SK-N-SH treated with all-trans-retinoic acid at 6 μM for 48 hours (cell line): ENCODE data around the gene HAAO.

ENCODE experiments used
- ATAC-seq: fragments of 200-7000 bp; cut with Tn5 transposase; 3 replicates; pipeline ENCODE4 v1.9.1; 2020; ENCODE audit warnings: mild to moderate bottlenecking, moderate library complexity
- ARNTL ChIP-seq: fragments of 450-650 bp; formaldehyde crosslinking; IDR thresholded peaks from 2 replicates; pipeline ENCODE4 v1.5.0; 2020; ENCODE audit warnings: low read depth, mild to moderate bottlenecking, moderate library complexity, borderline replicate concordance
- BACH2 ChIP-seq: fragments of 250-450 bp; sonication (Bioruptor Pico); IDR thresholded peaks from 2 replicates; pipeline ENCODE4 v1.9.0; 2021; ENCODE audit warnings: mild to moderate bottlenecking, borderline replicate concordance
- CSDC2 ChIP-seq: fragments of 250-450 bp; sonication (Bioruptor Pico); IDR thresholded peaks from 2 replicates; pipeline ENCODE4 v1.5.0; 2020; ENCODE audit warnings: mild to moderate bottlenecking, moderate library complexity
- ESRRG ChIP-seq: fragments of 250-450 bp; sonication (Bioruptor Pico); IDR thresholded peaks from 2 replicates; pipeline ENCODE4 v1.6.1; 2021; ENCODE audit warnings: mild to moderate bottlenecking
- GLIS3 ChIP-seq: fragments of 250-450 bp; sonication (Bioruptor Pico); IDR thresholded peaks from 2 replicates; pipeline ENCODE4 v1.5.0; 2020; ENCODE audit warnings: mild to moderate bottlenecking, moderate library complexity
- ISL1 ChIP-seq: fragments of 250-450 bp; sonication (Bioruptor Pico); IDR thresholded peaks from 2 replicates; pipeline ENCODE4 v2.1.2; 2022; ENCODE audit warnings: mild to moderate bottlenecking, moderate library complexity
- OSR1 ChIP-seq: fragments of 250-450 bp; sonication (Bioruptor Pico); IDR thresholded peaks from 2 replicates; pipeline ENCODE4 v1.8.0; 2022; ENCODE audit warnings: moderate library complexity, mild to moderate bottlenecking, inconsistent platforms
- PATZ1 ChIP-seq: fragments of 250-450 bp; sonication (Bioruptor Pico); IDR thresholded peaks from 2 replicates; pipeline ENCODE4 v1.8.0; 2020; ENCODE audit warnings: mild to moderate bottlenecking, moderate library complexity, borderline replicate concordance
- POU6F1 ChIP-seq: fragments of 250-450 bp; sonication (Bioruptor Pico); IDR thresholded peaks from 2 replicates; pipeline ENCODE4 v1.8.0; 2021; ENCODE audit warnings: low read depth, mild to moderate bottlenecking, moderate library complexity, borderline replicate concordance
- PPARA ChIP-seq: fragments of 250-450 bp; sonication (Bioruptor Pico); IDR thresholded peaks from 2 replicates; pipeline ENCODE4 v1.5.0; 2020; ENCODE audit warnings: mild to moderate bottlenecking, borderline replicate concordance
- RARB ChIP-seq: fragments of 250-450 bp; sonication (Bioruptor Pico); IDR thresholded peaks from 2 replicates; pipeline ENCODE4 v1.8.0; 2021; ENCODE audit warnings: mild to moderate bottlenecking, moderate library complexity
- SNAI2 ChIP-seq: fragments of 250-450 bp; sonication (Bioruptor Pico); IDR thresholded peaks from 2 replicates; pipeline ENCODE4 v1.5.0; 2020; ENCODE audit warnings: mild to moderate bottlenecking, moderate library complexity
- TCF4 ChIP-seq: fragments of 250-450 bp; sonication (Bioruptor Pico); IDR thresholded peaks from 2 replicates; pipeline ENCODE4 v1.8.0; 2021; ENCODE audit warnings: mild to moderate bottlenecking, moderate library complexity, borderline replicate concordance
- TOX ChIP-seq: fragments of 250-450 bp; sonication (Bioruptor Pico); IDR thresholded peaks from 2 replicates; pipeline ENCODE4 v1.8.0; 2021; ENCODE audit warnings: mild to moderate bottlenecking, moderate library complexity, borderline replicate concordance
- ZC3H10 ChIP-seq: fragments of 250-450 bp; sonication (Bioruptor Pico); IDR thresholded peaks from 2 replicates; pipeline ENCODE4 v1.5.1; 2021; ENCODE audit warnings: mild to moderate bottlenecking, moderate library complexity
- ZFP3 ChIP-seq: fragments of 250-450 bp; sonication (Bioruptor Pico); IDR thresholded peaks from 2 replicates; pipeline ENCODE4 v1.5.0; 2020; ENCODE audit warnings: mild to moderate bottlenecking, moderate library complexity
- ZFP30 ChIP-seq: fragments of 450-650 bp; formaldehyde crosslinking; IDR thresholded peaks from 2 replicates; pipeline ENCODE4 v1.5.0; 2022; ENCODE audit warnings: mild to moderate bottlenecking, moderate library complexity
- ZNF565 ChIP-seq: fragments of 450-650 bp; formaldehyde crosslinking; conservative IDR thresholded peaks from 2 replicates; pipeline ENCODE4 v1.5.0; 2020; ENCODE audit warnings: low read depth, mild to moderate bottlenecking, moderate library complexity
- ZNF70 ChIP-seq: fragments of 450-650 bp; formaldehyde crosslinking; IDR thresholded peaks from 2 replicates; pipeline ENCODE4 v1.5.0; 2020; ENCODE audit warnings: mild to moderate bottlenecking, moderate library complexity
- TF ChIP-seq, protein P1 (sequence below): fragments of 250-450 bp; sonication (Bioruptor Pico); IDR thresholded peaks from 2 replicates; pipeline ENCODE4 v1.5.1; 2020; ENCODE audit warnings: low read depth, mild to moderate bottlenecking, moderate library complexity

The HAAO gene

DNA sequence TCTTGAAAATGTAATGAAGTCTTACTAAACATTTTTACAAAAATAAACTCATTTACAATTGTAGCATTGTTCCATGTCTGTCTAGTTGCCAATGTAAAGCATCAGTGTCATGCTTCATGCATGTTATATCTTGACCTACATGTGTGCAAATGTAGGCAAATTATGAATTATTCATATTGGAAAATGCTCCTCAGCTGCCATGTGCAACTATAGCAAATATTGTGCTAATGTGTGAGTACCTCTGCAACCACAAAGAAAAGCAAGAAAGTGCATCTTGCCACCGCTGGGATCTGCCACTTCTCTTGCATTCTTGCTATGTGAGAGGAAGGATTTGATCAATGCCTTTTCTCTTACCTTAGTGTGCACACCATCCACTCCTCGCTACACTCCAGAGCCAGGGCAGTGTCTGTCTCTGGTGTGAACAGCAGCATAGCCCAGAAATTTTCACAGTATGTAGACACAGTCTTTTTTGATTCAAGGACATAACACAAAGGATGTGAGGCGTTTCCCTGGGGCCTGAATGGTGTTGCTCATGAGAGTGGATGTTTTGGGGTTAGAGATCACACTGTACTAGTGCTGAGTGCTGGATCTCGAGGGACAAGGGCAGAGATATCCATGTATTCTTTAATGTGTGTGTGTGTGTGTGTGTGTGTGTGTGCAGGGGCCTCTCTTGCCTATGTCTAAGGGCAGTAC lies 47.6 kb upstream of the HAAO start:
- TF ChIP-seq ESRRG (no peak), POU6F1 (CRISPR knock-in tag) (no peak)
- TF ChIP-seq, protein P1, sequence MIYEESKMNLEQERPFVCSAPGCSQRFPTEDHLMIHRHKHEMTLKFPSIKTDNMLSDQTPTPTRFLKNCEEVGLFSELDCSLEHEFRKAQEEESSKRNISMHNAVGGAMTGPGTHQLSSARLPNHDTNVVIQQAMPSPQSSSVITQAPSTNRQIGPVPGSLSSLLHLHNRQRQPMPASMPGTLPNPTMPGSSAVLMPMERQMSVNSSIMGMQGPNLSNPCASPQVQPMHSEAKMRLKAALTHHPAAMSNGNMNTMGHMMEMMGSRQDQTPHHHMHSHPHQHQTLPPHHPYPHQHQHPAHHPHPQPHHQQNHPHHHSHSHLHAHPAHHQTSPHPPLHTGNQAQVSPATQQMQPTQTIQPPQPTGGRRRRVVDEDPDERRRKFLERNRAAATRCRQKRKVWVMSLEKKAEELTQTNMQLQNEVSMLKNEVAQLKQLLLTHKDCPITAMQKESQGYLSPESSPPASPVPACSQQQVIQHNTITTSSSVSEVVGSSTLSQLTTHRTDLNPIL (CRISPR knock-in tag): no peak
- no peak; the same call in 1 of the 3 replicates for ATAC-seq

DNA sequence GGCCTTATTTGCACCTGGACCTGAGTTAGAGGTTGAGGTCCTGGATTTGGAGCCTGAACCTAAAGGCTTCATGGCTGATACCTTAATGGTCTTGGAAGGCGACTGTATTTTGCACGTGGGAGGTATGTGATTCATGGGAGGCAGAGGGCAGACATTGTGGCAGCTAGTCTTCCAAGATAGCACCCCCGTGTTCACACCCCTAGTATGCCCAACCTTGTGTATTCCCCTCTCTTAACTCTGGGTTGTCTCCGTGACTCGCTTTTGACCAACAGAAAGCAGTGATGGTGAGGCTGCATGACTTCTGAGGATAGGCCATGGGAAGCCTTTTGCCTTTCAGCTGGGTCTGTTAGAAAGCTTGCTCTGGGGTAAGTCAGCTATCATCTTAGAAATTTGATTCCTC lies 45.8 kb upstream of the HAAO start:
- no peak for TF ChIP-seq ZFP3
- TF ChIP-seq ESRRG: no peak
- TF ChIP-seq CSDC2 (CRISPR knock-in tag): no peak
- no peak for TF ChIP-seq SNAI2 (CRISPR knock-in tag)
- TF ChIP-seq TOX (CRISPR knock-in tag): no peak
- TF ChIP-seq ISL1 (CRISPR knock-in tag): no peak
- TF ChIP-seq OSR1: no peak
- TF ChIP-seq, all 23 proteins: peak for 0
- ATAC-seq: no peak

DNA sequence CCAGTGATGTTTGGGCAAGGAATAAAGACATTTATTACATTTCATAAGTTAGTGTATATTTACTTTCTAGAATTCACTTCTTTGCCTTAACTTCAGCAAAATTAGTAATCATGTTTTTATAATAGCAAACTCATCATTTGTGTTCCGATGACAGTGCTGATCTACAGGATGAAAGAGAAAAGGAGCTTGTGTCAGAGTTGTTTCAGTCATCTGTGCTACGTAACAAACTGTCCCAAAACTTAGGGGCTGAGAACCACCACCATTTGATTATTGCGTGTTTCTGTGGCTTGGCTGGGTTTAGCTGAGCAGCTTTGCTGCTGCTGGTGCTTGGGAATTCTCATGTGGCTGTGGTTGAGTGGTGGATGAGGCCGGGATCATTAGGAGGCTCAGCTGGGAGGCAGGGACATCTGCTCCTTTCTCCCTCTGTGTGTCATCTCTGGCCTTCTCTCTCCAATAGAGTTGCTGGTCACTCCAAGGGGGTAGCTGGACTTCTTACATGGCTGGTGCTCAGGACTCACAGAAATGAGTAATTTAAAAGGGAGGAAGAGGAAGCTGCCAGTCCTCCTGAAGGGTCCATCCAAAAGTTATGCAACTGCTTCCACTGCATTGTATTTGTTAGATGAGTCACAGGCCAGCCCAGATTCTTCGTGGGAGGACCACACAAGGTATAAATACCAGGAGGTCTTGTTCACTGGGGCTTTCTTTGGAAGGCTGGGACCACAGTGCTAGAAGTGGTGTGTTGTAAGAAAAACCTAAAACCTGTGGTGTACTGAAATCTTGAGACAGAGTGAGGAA lies 43.4 kb upstream of the HAAO start:
- ATAC-seq: no peak; the same call in 2 of the 3 replicates

More for the DNA sequence above, 43.4 kb upstream of the HAAO start:
- TF ChIP-seq RARB (CRISPR knock-in tag) (no peak), TCF4 (no peak), BACH2 (no peak), ZFP30 (no peak), GLIS3 (CRISPR knock-in tag) (no peak), PATZ1 (no peak), ZNF70 (CRISPR knock-in tag) (no peak), ESRRG (no peak), ZNF565 (CRISPR knock-in tag) (no peak), CSDC2 (CRISPR knock-in tag) (no peak), ARNTL (CRISPR knock-in tag) (no peak), ZC3H10 (no peak), ZFP3 (no peak), OSR1 (no peak), POU6F1 (CRISPR knock-in tag) (no peak), TOX (CRISPR knock-in tag) (no peak), PPARA (CRISPR knock-in tag) (no peak), ISL1 (CRISPR knock-in tag) (no peak), SNAI2 (CRISPR knock-in tag) (no peak)
- TF ChIP-seq, protein P1 (CRISPR knock-in tag): no peak
